Keratinocyte (primary cell): ENCODE results near the gene FGF21. TPM values are rescaled to one million over a fixed set of nuclear protein-coding genes. Genes with fewer than 3 reads are reported as not detected.

Source experiments
- DNase-seq: peaks from one replicate; pipeline ENCODE4 v3.0.0-alpha.2; 2011; ENCODE audit warnings: low read depth, missing footprints, low spot score
- FAIRE-seq: peaks from 2 replicates; lab custom pipeline; 2011; peaks lifted over from hg19 to GRCh38; lab: Jason Lieb, UNC
- H2AFZ ChIP-seq: 2 replicates; pipeline ENCODE4 v1.6.0; 2012; ENCODE audit warnings: low read length, control low read depth, inconsistent platforms; ENCODE audit not compliant: control insufficient read depth
- H3K27ac ChIP-seq: 2 replicates; pipeline ENCODE4 v1.5.1; 2011; ENCODE audit warnings: low read length; ENCODE audit not compliant: control insufficient read depth, insufficient read depth
- H3K27me3 ChIP-seq: 3 replicates; pipeline ENCODE4 v1.6.0; 2011; ENCODE audit warnings: low read length; ENCODE audit not compliant: control insufficient read depth, insufficient read depth; ENCODE audit errors: extremely low read depth
- H3K36me3 ChIP-seq, 2 experiments: 2 replicates in 1 of 2; 3 replicates in 1 of 2; pipeline ENCODE4 v1.5.1; 2011; ENCODE audit warnings: low read length in 2 of 2, mild to moderate bottlenecking in 1 of 2; ENCODE audit not compliant: control insufficient read depth in 2 of 2, insufficient read depth in 2 of 2; ENCODE audit errors: extremely low read depth in 1 of 2
- H3K4me1 ChIP-seq: 3 replicates; pipeline ENCODE4 v1.5.1; 2011; ENCODE audit warnings: low read length; ENCODE audit not compliant: control insufficient read depth, insufficient read depth; ENCODE audit errors: extremely low read depth
- H3K4me2 ChIP-seq: 3 replicates; pipeline ENCODE4 v1.6.0; 2011; ENCODE audit warnings: low read depth, low read length; ENCODE audit not compliant: control insufficient read depth, insufficient read depth; ENCODE audit errors: extremely low read depth
- H3K4me3 ChIP-seq, 3 experiments: fragments of 200-600 bp in 1 of 3; sonication (generic) in 1 of 3; 2 replicates in 2 of 3; 3 replicates in 1 of 3; pipeline ENCODE4 v1.5.1; 2011 to 2016; ENCODE audit warnings: low read length in 3 of 3, mild to moderate bottlenecking in 3 of 3, control low read depth in 2 of 3, inconsistent platforms in 1 of 3, low read depth in 1 of 3, mixed read lengths in 1 of 3, mixed run types in 1 of 3, moderate library complexity in 1 of 3; ENCODE audit not compliant: control insufficient read depth in 2 of 3, insufficient read depth in 2 of 3; ENCODE audit errors: extremely low read depth in 1 of 3
- H3K79me2 ChIP-seq: 2 replicates; pipeline ENCODE4 v1.6.0; 2012; ENCODE audit warnings: low read length; ENCODE audit not compliant: control insufficient read depth, insufficient read depth
- H3K9ac ChIP-seq: 3 replicates; pipeline ENCODE4 v1.6.0; 2011; ENCODE audit warnings: low read length; ENCODE audit not compliant: control insufficient read depth, insufficient read depth; ENCODE audit errors: extremely low read depth
- H3K9me1 ChIP-seq: 3 replicates; pipeline ENCODE4 v1.6.0; 2011; ENCODE audit warnings: low read length; ENCODE audit not compliant: control insufficient read depth, insufficient read depth; ENCODE audit errors: extremely low read depth
- H3K9me3 ChIP-seq: 2 replicates; pipeline ENCODE4 v1.5.1; 2012; ENCODE audit warnings: low read depth, low read length; ENCODE audit not compliant: control insufficient read depth
- H4K20me1 ChIP-seq: 3 replicates; pipeline ENCODE4 v1.6.0; 2011; ENCODE audit warnings: low read length; ENCODE audit not compliant: control insufficient read depth, insufficient read depth; ENCODE audit errors: extremely low read depth
- EZH2 ChIP-seq: IDR thresholded peaks from one replicate; pipeline ENCODE4 v1.6.1; 2012; ENCODE audit warnings: inconsistent platforms, mild to moderate bottlenecking, low read length, moderate library complexity
- dilution Hi-C: fragments of 300-500 bp; cut with MboI; formaldehyde crosslinking; loops from one replicate; pipeline ENCODE4 v1.7.0; 2020; ENCODE audit warnings: low sequenced_read_pairs; ENCODE audit not compliant: extremely low pct_ligation_motif_present
- polyA plus RNA-seq, 5 experiments: library from polyadenylated mRNA; depleted of rRNA in 3 of 5; stranded (reverse) in 3 of 5; stranded (forward) in 1 of 5; unstranded in 1 of 5; fragments of >200 nt; gene quantifications; 1 replicate in 1 of 5; 2 replicates in 3 of 5; 3 replicates in 1 of 5; pipeline versions ENCODE4 v1.2.1 to v1.2.3, GENCODE V29; 2011 to 2012; ENCODE audit warnings: missing spikeins in 2 of 5, low read depth in 1 of 5, low replicate concordance in 1 of 5
- TF ChIP-seq, protein P1 (sequence below), 3 experiments: IDR thresholded peaks in 1 of 3; conservative IDR thresholded peaks in 1 of 3; optimal IDR thresholded peaks in 1 of 3; 2 replicates in 2 of 3; 3 replicates in 1 of 3; pipeline versions ENCODE3 to v1.5.1; 2011; ENCODE audit warnings: low read length in 3 of 3, mild to moderate bottlenecking in 3 of 3, moderate library complexity in 2 of 3, control low read depth in 1 of 3, inconsistent platforms in 1 of 3; ENCODE audit not compliant: insufficient read depth in 2 of 3; ENCODE audit errors: extremely low read depth in 1 of 3

The FGF21 gene
- polyA plus RNA-seq, 1 donor (not counting 4 experiments of a cell fraction or from before 2014, with no cell fraction given), result not detected

- H3K4me3 ChIP-seq, result no peak overlapping the region
- no peaks in the 10 kb centered on the region for H3K36me3 ChIP-seq
- no peaks in the 10 kb centered on the region for H3K79me2 ChIP-seq
- FAIRE-seq, result no peak
- H3K4me1 ChIP-seq, result peaks cover 4% of the 10 kb centered on the region
- DNase-seq, result no peak
- H4K20me1 ChIP-seq, result no peaks in the 10 kb centered on the region
- dilution Hi-C loops, result no loop called here
- H3K27me3 ChIP-seq, result no peaks in the 10 kb centered on the region
- no peak overlapping the region for H3K4me2 ChIP-seq
- H3K27ac ChIP-seq, result no peak overlapping the region
- no peak overlapping the region for H3K9ac ChIP-seq
- no peaks in the 10 kb centered on the region for H3K9me3 ChIP-seq
- H2AFZ ChIP-seq, result no peak overlapping the region
- TF ChIP-seq EZH2, result no peak
- TF ChIP-seq, protein P1, sequence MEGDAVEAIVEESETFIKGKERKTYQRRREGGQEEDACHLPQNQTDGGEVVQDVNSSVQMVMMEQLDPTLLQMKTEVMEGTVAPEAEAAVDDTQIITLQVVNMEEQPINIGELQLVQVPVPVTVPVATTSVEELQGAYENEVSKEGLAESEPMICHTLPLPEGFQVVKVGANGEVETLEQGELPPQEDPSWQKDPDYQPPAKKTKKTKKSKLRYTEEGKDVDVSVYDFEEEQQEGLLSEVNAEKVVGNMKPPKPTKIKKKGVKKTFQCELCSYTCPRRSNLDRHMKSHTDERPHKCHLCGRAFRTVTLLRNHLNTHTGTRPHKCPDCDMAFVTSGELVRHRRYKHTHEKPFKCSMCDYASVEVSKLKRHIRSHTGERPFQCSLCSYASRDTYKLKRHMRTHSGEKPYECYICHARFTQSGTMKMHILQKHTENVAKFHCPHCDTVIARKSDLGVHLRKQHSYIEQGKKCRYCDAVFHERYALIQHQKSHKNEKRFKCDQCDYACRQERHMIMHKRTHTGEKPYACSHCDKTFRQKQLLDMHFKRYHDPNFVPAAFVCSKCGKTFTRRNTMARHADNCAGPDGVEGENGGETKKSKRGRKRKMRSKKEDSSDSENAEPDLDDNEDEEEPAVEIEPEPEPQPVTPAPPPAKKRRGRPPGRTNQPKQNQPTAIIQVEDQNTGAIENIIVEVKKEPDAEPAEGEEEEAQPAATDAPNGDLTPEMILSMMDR (optimal IDR thresholded peaks at IDR 0.05 in 1 of 3, IDR thresholded peaks at IDR 0.05 in 1 of 3, conservative IDR thresholded peaks at IDR 0.05 in 1 of 3; ENCODE audit: extremely low read depth in 1 of 3, insufficient read depth in 2 of 3, low read length in 3 of 3), result no peak
- no peaks in the 10 kb centered on the region for H3K9me1 ChIP-seq
Measured at GRCh38 chr19:48772503-48772953, 17.2 kb downstream of the FGF21 start.

GRCh38 chr19:48777139-48777538 lies 21.8 kb downstream of the FGF21 start:
- no peaks in the 10 kb centered on the region for H3K36me3 ChIP-seq
- DNase-seq (no peak), FAIRE-seq (no peak)
- no peaks in the 10 kb centered on the region for H3K4me1 ChIP-seq
- no peaks in the 10 kb centered on the region for H3K79me2 ChIP-seq
- H3K4me3 ChIP-seq, result no peak overlapping the region
- no peak overlapping the region for H2AFZ ChIP-seq
- H4K20me1 ChIP-seq, result no peaks in the 10 kb centered on the region
- no peaks in the 10 kb centered on the region for H3K27me3 ChIP-seq
- H3K9me3 ChIP-seq, result no peaks in the 10 kb centered on the region
- H3K9ac ChIP-seq, result no peak overlapping the region
- H3K4me2 ChIP-seq, result no peak overlapping the region
- dilution Hi-C loops, result no loop called here
- H3K27ac ChIP-seq, result no peak overlapping the region
- no peaks in the 10 kb centered on the region for H3K9me1 ChIP-seq
- TF ChIP-seq EZH2, result no peak
- TF ChIP-seq, protein P1 (optimal IDR thresholded peaks at IDR 0.05 in 1 of 3, IDR thresholded peaks at IDR 0.05 in 1 of 3, conservative IDR thresholded peaks at IDR 0.05 in 1 of 3; ENCODE audit: extremely low read depth in 1 of 3, insufficient read depth in 2 of 3, low read length in 3 of 3), result no peak
